DMS 273 (cell line): ENCODE data around the gene ADAMTSL3.
"Not testable (repeated sequence)": the region's sequence is repeated elsewhere in the genome, so short reads cannot be mapped to it uniquely, and the experiment has no call there.

Experiments used
- DNase-seq: peaks from one replicate; lab custom pipeline; 2025; ENCODE audit not compliant: unreplicated experiment; lab: John Stamatoyannopoulos, UW

The ADAMTSL3 gene

DNA sequence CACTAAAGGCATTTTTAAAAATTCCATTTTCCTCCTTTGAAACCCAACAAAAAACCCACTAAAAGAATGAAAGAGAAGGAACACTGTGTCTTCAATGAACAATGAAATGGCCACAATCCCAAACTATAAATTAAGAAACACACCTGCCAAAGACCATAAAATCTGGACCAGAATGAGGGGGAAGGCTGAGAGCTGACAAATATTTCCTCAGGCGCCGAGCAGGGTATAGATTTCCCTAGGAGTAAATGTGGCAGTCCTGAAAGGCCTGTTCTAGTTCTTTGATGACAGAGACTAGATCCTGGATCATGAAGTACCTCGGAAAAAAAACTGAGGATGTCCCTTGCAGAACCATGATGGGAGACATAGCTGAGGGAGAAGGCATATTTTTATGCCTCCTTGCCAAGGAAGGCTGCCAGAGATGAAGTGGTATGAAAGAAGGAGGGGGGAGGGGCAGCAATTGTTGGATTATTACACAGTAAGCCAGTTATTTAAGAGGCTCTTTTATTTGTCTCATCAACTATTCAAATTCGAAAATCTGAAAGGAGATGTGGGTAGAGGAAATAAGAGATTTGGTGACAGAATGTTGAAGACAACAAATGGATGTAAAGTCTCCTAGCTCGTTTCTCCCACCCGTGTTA, 306.4 kb downstream of the ADAMTSL3 start:
- DNase-seq = no peak

DNA sequence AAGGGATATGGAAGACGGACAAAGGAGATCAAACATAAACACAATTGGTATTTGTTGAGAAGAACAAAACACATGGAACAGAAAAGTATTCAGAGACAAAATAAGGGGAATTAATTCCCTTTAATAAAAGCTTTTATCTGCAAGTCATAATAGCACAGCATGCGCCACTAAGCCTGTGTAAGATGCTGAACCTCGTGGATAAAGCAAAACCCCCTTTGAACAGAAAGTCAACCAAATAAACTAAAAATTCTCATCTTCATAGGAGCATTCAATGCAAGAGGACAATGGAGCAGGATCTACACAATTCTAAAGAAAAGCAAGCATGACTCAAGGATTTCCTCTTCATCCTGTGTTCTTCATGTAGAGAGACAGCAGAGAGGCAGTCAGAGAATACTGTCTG, 307.4 kb downstream of the ADAMTSL3 start:
- DNase-seq = no peak

DNA sequence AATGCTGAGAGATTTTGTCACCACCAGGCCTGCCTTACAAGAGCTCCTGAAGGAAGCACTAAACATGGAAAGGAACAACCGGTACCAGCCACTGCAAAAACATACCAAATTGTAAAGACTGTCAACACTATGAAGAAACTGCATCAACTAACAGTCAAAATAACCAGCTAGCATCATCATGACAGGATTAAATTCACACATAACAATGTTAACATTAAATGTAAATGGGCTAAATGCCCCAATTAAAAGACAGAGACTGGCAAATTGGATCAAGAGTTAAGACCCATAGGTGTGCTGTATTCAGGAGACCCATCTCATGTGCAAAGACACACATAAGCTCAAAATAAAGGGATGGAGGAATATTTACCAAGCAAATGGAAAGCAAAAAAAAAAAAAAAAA, 311.0 kb downstream of the ADAMTSL3 start:
- DNase-seq = not testable (repeated sequence)

GRCh38 chr15:83970295-83970890, 316.5 kb downstream of the ADAMTSL3 start:
- no peak for DNase-seq

DNA sequence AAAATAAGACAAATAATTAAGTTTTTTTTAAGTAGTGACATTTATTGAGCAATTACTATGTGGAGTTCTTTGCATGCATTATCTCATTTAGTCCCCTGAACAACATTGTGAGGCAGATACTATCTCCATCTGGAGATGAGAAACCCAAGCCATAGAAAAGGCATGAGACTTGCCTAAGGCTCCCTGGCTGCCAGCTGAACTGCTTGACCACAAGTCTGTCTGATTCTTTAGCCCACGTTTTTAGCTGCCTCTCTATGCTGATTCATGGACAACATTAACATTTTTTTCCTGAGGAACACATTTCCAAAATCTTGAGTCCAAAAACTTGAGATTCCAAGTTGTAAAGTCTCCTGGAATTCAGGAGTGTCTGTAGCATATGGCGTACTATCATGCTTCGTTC, 318.1 kb downstream of the ADAMTSL3 start:
- DNase-seq = peak; percentile 38

DNA sequence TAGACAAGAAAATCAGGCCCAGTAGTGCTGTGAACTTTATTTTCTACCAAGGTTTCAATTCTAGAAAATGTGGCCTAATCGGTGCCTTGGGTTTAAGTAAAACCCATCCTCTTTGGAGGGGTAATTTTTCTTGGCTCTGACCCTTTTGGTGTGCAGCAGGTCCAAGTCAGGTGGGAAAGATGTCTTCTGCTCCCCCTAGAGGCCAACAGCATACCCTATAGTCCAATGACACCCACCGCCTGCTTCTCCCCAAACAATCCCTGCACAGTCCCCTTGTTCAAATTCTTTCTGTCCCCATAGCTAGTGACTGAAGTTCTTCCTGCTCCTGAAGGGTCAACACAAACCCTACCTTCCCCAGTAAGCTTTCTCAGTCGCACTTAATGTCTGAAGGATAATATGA, 319.9 kb downstream of the ADAMTSL3 start:
- DNase-seq = peak; percentile 7

DNA sequence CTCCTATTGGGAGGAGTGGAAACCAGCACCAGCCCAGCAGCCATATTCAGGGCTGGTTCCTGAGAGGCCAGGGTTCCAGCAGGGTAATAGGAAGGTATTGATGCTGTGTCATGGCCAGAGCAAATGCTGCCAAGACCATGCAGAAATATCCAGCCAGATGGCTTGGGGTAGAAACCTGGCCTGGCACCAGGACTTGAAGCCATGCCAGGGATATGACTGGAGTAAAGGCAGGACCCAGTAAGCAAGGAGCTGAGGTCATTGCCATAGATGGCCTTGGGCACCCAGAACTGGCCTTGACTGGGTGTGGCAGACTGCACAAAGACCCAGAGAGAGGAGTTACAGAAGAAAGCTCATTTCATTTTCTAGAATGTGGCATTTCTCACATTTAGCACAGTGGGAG, 324.1 kb downstream of the ADAMTSL3 start:
- peak; percentile 87 for DNase-seq

DNA sequence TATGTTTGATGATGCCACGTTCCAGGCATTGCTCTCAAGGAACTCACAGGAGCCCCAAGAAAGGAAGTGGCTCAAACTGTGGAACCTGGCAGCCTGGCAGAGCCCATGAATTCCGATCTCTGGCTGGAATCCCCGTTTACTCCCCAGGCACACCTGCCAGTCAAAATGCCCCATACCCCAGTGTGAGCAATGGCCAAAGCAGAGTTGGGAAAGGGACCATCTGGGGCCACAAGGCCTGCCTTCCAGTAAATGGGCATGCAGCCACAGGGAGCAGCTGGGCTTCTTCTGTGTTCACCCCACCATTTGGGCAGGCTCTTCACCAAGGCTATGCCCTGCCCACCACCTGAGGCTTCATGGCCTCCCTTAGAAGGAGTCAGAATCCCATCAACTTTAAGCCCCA, 324.7 kb downstream of the ADAMTSL3 start:
- peak; percentile 78 for DNase-seq

DNA sequence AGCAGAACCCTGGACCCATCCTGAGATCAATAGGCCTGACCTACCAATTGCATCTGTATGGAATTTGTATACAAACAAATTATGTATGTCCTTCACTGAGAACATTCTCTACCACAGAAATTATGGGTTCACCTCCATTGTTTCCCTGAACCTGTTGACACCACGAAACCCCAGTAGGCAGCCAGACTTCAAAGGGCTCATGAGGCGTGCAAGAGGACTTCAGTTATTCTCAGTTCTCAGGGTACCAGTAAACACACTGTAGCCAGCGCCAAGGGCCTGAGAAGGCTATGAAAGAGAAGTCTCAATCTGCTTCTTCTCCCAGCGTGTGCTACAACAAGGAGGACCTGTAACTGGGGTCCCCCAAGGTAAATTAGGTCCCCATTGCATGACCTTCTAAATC, 326.7 kb downstream of the ADAMTSL3 start:
- DNase-seq = no peak

- DNase-seq = no peak
These were observed 328.8 kb downstream of the ADAMTSL3 start for GRCh38 chr15:83982748-83983147.

- peak; percentile 45 for DNase-seq
These were observed 329.9 kb downstream of the ADAMTSL3 start for GRCh38 chr15:83983634-83984458.

DNA sequence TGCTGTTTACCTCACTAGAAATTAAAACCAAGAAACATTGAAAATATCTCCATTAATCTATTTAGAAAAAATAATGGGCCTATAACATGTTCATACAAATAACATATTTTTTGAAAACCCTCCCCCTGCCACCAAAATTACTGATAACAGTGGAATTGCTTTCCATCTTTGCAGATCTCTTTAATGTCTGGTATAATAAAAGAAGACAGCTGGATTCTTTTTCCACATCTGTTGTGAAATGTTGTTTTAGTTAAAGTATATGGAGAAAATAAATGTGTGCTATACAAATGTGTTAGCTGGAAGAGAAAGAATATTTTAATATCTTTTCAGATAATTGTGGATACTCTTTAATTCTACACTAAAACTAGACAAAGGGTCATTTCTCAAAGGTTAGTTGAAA, 330.7 kb downstream of the ADAMTSL3 start:
- DNase-seq = no peak

DNA sequence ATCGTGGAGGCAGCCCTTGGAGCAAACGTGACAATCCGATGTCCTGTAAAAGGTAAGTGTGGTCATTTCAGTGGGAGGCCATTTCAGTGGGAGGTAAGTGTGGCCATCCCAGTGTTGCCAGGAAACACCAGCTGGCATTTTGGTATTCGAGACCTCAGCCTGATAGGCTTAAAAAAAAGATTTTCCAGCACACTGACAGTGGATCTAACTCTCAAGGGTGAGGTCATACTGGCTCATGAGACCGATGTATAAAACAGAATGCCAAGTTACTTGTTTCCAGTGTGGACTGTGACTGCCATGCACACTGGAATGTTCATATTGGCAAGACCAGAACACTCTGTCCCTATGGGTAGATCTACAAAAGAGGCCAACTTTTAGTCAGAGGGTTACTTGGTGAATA, 337.2 kb downstream of the ADAMTSL3 start:
- peak; percentile 62 for DNase-seq

- DNase-seq = no peak
These were observed 338.6 kb downstream of the ADAMTSL3 start for GRCh38 chr15:83992324-83993031.

DNA sequence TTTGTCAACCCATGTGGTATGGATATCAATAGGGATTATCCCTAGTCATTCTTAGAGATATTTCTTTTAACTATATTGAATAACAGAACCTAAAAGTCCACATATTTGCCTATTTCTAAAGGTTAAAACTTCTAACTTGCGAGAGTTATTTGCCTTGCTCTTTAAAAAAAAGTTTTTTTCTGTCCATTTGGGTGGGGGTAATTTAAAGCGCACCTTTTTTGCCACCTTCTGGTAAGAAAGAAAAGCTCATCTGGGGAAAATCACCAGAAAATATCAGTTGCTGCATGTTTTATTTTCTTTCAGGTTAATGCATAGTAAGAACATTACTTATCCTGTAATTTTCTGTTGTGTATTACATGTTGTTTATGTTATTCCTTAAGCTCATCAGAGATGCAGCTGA, 339.7 kb downstream of the ADAMTSL3 start:
- peak; percentile 9 for DNase-seq

DNA sequence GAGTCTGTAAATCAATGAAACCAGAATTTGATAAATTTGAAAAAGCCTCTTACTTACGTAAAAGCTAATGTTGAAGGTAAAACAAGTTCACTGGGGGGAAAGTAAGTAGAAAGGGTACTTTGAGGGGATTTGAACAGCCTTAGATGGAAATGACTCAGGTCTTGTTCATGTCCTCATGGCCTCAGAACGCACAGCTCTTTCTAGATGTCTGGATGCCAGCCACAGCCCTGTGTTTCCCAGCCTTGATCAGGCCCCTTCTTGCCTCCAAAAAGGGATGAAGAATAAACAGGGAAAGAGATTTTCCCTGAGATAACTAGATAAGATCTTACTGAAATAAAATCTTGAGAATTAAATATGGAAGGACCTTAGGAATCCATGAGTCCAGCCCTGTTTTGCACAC, 344.6 kb downstream of the ADAMTSL3 start:
- DNase-seq = no peak

GRCh38 chr15:83999396-84000135, 345.6 kb downstream of the ADAMTSL3 start:
- DNase-seq = no peak

DNA sequence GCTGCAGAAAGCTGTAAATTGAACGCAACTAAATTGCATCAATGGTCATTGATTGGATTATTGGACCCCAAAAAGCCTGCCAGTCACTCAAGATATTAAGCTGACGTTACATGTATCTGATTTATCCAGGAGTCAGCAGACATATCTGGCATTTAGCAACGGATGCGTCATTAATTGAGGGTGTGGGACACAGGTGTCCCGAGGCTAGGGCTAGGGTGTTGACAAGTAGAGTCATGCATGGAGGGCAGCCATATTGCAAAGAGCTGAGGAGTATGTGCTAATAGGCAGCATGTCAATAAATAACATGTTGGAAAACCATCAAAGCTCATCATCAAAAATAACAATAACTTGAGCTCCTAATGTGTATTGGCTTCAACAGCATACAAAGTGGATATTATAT, 347.1 kb downstream of the ADAMTSL3 start:
- DNase-seq = no peak

DNA sequence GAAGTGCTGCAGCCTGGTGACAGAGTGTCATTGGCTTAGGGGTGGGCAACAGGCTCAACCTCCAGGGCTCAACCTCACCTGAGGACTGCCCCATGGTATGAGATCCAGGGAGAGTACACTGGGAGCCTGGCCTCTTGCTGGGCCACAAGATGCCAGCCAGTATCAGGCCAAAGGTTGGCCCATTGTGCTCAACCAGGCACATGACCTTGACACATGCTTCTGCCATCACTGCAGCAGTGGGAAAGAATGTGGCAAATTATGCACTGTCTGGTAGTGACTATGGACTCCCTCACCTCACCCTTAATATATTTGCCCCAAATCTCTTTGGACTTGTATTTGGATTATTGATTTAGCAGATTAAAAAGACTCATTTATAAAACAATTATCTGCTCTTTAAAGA, 347.7 kb downstream of the ADAMTSL3 start:
- DNase-seq = no peak

GRCh38 chr15:84003791-84004503, 350.0 kb downstream of the ADAMTSL3 start:
- DNase-seq = no peak
